ENCODE data around the gene FAM120A.
A peak's percentile ranks its signal among the peaks of the same experiment; 100 is the strongest.
"Not testable (repeated sequence)": the region's sequence is repeated elsewhere in the genome, so short reads cannot be mapped to it uniquely, and the experiment has no call there.

FAM120A gene

DNA sequence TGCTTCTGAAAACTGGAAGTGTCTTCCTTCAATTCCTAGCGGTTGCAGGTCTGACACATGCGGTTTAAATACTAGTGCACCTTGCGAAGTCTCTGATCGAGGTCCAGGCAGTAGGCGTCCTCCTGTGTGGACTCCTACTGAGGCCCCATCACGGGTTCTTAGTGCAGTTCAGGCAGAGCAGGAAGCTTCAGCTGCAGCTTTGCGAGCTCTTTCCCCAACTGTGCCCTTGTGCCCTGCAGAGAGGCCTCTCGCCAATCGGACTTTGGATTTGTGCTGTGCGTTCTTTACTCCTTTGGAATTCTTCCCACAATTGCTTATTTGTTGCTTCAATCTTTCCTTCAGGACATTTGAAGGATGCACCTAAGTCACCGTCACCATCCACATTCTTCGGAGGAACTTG lies 42.5 kb downstream of the FAM120A start:
- in situ Hi-C loops (cut with HindIII; ENCODE audit: low pct_ligation_motif_present, low pct_unique_long_range_greater_than_20kb, low sequenced_read_pairs): no loop called here
- DNase-seq: no peak

DNA sequence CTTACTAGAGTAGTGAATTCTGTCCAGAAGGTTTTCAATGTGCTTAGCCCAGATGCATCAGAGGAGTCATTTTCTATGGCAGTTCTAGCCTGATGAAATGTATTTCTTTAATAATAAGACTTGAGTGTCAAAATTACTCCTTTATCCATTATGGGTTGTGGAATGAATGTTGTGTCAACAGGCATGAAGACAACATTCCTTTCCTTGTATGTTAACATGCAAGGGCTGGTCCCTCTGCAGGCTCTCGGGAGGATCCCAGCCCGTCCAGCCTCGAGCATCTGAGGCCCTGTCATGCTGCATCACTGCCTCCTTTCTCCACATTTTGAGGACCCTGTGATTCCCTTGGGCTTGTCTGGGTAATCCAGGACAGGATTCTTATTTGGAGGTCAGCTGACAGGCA lies 44.8 kb downstream of the FAM120A start:
- in situ Hi-C loops (cut with HindIII; ENCODE audit: low pct_ligation_motif_present, low pct_unique_long_range_greater_than_20kb, low sequenced_read_pairs): no loop called here
- no peak for DNase-seq

DNA sequence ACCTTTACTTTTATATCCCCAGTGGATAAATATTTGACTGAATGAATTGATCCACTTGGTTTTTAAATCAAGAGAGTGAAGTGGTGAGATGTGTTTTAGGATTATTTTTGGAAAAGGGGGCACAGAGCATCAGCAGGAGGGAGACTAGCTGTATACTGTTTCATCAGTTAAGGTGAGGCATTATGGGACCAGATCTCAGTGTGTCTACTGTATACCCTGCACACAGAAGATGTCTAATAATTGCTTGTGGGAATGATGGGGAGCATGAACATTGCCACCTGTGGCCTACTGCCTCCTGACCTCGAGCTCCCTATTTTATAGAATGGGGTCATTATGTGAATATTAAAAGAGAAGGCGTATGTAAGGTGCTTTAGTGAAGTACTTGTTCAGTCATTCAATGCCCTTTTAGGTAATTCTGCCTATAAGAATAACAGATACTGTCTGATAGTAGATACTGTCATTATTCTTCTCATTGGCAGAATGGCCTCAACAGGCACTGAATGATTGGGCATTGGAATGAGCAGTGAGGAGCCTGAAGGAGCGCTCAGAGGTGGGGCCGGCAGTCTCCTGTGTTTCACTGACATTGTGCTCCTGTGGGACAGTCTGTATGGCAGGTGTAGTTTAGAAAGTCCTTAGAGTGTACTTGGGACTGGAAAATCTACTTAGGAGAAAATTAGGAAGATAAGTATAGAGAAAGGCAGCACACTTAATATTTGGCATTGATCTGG lies 49.2 kb downstream of the FAM120A start:
- in situ Hi-C loops (cut with HindIII; ENCODE audit: low pct_ligation_motif_present, low pct_unique_long_range_greater_than_20kb, low sequenced_read_pairs): no loop called here
- DNase-seq: peak; percentile 4

DNA sequence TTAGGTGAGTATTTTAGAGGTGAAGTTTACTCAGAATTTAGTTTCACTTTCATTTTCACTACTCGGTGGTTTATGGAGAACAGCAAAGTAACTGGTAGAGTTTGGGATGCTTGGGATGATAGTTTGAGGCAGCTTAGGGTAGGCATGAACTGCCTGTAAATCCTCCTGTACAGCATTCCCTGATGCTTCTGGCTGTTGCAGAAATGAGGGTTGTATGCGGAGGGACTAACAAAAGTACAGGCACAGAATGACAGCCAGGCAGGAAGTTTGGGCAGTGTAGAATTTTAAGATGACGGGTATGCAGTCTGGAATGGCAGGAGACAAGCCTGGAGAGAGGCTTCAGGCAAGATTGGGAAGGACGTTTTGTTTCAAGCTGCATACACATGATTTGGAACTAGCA lies 49.9 kb downstream of the FAM120A start:
- peak; percentile 15 for DNase-seq
- in situ Hi-C loops (cut with HindIII; ENCODE audit: low pct_ligation_motif_present, low pct_unique_long_range_greater_than_20kb, low sequenced_read_pairs): no loop called here

DNA sequence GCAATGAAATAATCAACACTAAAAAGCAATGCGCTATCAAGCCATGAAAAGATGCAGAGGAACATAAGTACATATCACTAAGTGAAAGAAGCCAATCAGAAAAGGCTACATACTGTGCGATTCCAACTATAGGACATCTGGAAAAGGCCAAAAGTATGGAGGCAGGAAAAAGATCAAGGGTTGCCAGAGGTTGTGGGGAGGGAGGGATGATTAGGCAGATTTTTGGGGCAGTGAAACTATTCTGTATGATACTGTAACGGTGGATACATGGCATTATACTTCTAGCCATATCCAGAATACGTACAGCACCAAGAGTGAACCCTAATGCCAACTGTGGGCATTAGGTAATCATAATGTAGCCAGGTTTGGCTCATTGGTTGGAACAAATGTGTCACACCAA lies 51.9 kb downstream of the FAM120A start:
- DNase-seq: no peak
- in situ Hi-C loops (cut with HindIII; ENCODE audit: low pct_ligation_motif_present, low pct_unique_long_range_greater_than_20kb, low sequenced_read_pairs): no loop called here

DNA sequence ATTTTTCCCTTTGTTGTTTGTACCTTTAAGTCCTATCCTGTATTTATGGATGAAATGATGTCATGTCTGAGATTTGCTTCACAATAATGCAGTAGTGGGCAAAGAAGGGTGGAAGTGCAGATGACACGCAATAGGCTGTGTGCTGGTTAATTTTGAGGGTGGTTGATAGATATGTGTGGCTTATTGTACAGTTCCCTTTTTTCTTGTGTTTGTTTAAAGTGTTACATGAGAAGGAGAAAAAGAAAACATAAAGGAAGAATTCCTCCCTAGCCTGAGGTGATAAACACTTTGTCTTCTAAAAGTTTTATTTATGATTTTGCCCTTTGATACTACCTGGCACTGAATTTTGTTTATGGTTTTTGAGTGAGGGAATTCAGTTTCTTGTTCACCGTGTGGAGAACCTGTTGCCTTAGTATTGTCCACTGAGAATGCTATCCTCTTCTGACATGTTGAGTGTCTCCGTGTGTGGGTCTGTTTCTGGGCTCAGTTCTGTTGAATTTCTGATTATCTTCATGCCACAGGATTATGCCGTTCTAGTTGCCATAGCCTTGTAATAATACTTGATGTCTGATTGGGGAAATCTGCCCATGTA lies 54.2 kb downstream of the FAM120A start:
- in situ Hi-C loops (cut with HindIII; ENCODE audit: low pct_ligation_motif_present, low pct_unique_long_range_greater_than_20kb, low sequenced_read_pairs): no loop called here

DNA sequence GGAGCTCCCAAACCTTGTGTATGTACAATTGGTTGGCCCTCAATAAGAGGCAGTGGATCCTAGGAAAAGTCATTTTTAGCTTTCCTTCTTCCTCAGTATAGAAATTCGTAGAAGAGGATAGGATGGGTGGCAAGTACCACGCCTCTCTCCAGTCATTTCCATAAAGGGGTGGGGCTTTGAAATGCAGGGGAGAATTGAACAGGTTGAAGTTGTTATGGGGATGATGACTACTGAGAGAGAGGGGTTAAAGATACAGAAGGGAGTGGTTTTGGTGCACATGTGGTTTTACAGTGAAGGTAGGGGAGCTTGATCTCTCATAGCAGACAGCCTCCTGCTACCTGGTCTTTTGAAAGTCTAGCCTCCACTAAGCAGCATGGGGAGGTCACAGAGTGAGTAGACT lies 56.3 kb downstream of the FAM120A start:
- no peak for DNase-seq
- in situ Hi-C loops (cut with HindIII; ENCODE audit: low pct_ligation_motif_present, low pct_unique_long_range_greater_than_20kb, low sequenced_read_pairs): no loop called here

More for the DNA sequence above, 54.2 kb downstream of the FAM120A start:
- DNase-seq: no peak

DNA sequence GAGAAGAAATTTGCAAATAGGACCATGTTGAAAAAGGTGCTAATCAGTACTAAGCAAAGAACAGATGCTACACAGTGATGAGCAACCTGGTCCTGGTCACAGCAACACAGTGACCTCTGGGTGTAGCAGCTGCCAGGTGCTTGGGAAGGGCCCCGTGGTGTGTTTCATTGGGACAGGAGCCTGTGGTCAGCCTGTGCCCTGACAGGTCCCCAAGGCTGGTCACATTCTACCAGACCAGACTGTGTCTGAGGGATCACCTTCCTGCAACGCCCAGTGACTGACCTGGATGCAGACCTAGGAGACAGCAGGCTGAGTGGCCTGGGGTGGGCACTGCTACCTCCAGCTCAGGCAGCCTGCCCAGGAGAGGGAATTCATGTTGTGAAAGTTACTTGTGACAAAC lies 56.7 kb downstream of the FAM120A start:
- in situ Hi-C loops (cut with HindIII; ENCODE audit: low pct_ligation_motif_present, low pct_unique_long_range_greater_than_20kb, low sequenced_read_pairs): no loop called here
- no peak for DNase-seq

DNA sequence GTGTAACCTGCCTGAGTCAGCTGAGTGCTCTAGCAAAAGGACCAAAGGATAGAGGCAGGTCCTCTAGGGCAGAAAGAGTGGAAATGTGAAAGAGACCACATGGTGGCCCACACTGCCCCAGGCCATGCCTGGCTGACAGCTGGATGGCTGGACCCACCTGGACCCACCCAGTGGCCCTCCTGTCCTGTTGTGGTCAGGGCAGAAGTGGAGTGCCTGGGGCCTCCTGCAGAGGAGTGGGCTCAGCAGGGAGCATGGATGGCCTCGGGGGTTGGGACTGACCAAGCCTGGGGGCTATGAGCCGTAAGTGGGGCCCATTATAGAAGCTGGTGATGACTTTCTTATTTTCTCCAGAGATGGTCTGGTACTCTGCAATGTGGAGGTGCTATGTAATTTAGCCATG lies 57.6 kb downstream of the FAM120A start:
- in situ Hi-C loops (cut with HindIII; ENCODE audit: low pct_ligation_motif_present, low pct_unique_long_range_greater_than_20kb, low sequenced_read_pairs): no loop called here

DNA sequence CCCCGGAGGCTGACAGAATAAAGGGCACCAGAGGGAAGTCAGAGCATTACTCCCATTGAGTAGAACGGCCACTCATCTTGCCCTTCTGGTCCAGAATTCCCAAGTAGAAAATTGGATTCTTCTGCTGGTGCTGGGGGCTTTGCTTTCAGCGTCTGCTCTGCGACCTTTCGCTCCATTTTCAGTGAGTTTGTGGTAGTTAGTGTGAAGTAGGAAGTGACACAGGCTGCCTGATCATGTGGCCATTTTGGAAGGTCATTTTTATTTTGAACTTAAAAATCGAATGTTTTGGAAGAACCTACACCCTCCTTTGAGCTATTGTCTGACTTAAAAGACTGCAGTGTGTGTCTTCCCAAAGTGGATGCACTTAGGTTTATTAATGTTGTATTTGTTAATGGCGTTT lies 58.6 kb downstream of the FAM120A start:
- no peak for DNase-seq
- in situ Hi-C loops (cut with HindIII; ENCODE audit: low pct_ligation_motif_present, low pct_unique_long_range_greater_than_20kb, low sequenced_read_pairs): no loop called here

More for the DNA sequence above, 57.6 kb downstream of the FAM120A start:
- no peak for DNase-seq

DNA sequence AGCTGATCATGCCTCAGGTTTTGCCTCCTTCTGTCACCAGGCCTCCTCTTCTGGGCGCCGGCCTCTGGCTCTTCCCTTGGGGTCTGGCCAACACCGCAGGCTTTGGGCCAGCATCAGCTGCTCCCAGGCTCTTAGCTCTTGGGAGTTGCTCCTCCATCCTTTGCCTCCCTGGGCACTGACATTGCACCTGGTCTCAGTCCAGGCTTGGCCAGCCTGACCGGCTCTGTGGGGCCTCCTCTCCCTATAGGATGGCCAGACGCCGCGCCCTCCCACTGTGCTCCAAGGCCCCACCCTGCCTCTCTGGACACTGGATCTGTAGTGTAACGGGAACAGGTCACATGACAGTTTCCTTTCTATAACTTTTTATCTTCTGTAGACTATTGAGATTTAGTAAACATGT lies 59.7 kb downstream of the FAM120A start:
- in situ Hi-C loops (cut with HindIII; ENCODE audit: low pct_ligation_motif_present, low pct_unique_long_range_greater_than_20kb, low sequenced_read_pairs); DNase-seq: not testable (repeated sequence)

DNA sequence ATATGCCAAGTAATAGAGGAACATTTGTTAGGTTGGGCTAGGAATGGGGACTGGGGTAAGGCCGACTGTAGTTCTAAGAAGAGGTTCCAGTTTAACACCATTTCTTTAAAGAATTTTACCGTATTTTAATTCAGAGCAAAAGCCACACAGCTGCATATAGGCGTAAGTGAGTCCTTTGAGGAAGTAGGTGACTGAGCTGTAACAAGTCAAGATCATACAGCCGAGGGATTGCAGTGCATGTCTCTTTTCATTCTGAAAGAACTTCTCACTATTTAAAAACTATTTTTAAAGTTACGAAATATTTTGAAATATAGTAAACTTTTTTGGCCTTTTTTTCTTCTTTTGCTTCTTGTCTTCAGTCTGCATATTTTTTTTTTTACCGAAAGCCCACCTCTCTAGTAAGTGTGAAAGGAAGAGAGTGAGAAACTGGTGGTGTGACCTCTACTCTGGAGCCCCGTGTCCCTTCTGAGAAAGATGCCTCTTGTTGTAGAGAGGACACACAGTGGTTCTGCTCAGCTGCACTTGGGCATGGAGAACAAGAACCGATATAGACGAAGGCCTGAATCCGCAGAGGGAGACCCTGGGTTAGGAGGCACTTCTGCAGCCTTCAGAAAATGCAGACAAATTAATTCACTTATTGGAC lies 60.8 kb downstream of the FAM120A start:
- in situ Hi-C loops (cut with HindIII; ENCODE audit: low pct_ligation_motif_present, low pct_unique_long_range_greater_than_20kb, low sequenced_read_pairs); DNase-seq: not testable (repeated sequence)

DNA sequence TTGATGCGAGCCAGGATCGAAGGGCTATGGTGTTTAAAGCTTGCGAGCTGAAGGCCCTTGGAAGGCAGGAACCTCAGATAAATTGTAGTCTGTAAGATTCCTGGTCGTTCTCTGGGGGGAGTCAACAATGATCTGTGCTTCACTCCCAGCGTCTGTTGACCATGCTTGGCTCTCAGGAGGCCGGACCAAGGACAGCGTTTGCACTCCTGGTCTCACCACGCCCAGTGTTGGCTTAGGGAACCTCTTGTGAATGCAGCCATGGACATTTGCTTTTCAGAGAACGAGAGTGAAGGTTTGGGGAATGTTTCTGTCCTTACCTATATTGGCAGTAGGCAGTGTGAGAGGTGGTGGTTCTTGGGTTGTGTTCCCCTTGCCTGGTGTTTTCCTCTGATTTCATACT lies 62.1 kb downstream of the FAM120A start:
- in situ Hi-C loops (cut with HindIII; ENCODE audit: low pct_ligation_motif_present, low pct_unique_long_range_greater_than_20kb, low sequenced_read_pairs): no loop called here
- DNase-seq: no peak

DNA sequence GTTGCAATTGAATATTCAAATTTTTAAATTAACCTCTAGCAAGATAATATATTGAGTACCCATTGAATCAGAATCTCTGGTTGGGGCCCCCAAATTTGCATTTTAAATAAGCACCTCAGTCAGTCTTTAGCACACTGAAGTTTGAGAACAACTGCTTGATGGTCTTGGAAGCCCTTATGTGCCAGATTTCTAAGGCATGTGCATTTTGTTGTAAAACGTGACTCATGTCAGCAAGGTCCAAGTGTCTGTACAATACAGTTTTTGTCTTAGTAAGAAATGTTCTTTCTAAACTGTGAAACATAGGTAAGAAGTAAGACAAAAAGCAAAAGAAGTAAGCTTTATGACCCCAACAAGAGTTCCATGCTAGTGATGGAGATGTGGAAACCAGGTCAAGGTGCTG lies 65.8 kb downstream of the FAM120A start:
- no peak for DNase-seq
- in situ Hi-C loops (cut with HindIII; ENCODE audit: low pct_ligation_motif_present, low pct_unique_long_range_greater_than_20kb, low sequenced_read_pairs): no loop called here

DNA sequence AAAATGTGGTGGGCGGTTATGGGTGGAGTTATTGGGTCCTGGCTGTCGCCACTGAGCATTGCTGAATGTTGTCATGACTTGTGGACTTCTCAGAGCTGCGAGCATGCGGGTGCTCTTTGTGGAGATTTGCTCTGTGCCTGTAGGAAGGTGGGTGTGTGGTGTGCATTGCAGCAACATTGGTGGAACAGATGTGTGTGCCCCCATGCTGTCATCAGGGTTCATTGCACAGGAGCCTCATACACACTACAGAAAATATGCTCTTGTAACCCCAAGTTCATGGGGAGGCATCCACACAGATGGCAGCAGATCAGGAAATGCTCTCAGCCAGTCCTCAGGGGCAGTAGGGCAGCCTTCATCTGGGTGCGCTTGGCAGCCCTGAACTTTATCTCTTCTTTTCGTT lies 69.0 kb downstream of the FAM120A start:
- DNase-seq: no peak
- in situ Hi-C loops (cut with HindIII; ENCODE audit: low pct_ligation_motif_present, low pct_unique_long_range_greater_than_20kb, low sequenced_read_pairs): no loop called here

DNA sequence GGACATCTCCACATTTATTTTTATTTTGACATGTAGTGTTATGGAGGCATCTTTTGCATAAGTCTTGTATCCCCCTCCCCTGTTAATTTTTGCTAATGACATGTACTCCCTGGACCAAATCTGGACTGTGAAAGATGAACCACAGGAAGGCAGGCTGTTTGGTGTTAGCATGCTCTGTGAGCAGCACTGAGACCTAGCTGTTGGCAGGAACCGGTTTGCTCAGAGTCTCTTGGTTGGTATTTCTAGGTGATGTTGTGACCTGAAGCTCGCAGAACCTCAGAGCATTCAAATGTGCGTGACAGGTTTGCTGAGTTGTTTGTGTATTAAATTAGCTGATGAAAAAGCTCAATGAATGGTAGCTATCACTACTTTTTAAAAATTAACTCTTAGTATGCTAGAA lies 71.3 kb downstream of the FAM120A start:
- DNase-seq: no peak
- in situ Hi-C loops (cut with HindIII; ENCODE audit: low pct_ligation_motif_present, low pct_unique_long_range_greater_than_20kb, low sequenced_read_pairs): no loop called here

DNA sequence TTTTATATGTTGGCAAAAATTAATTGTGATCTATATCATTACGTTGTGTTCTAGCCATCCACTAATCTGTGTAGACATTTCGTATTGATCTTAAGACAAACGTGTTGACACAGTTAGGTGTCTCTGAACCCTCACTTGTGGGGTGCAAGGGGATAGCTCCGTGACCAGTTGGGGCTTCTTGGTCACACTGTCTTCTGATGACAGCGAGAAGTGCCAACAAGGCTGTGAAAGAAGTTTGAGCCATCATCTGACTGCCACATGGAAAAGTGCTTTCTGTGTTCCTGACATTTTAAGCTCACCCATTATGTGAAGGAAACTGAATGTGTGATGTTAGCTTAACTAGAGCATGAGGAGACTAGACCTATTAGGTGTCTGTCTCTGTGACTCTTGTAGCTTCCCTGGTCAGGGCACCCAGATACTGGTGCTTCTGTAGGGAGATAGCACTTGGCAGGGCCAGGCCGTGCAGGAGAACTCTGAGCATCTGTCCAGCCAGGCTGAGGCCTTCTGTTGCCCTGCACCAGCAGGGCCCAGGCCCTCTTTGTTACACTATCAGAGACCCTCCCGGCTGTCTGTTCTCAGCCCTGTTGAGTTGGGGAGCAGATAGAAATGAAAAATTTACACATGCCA lies 72.1 kb downstream of the FAM120A start:
- no peak for DNase-seq
- in situ Hi-C loops (cut with HindIII; ENCODE audit: low pct_ligation_motif_present, low pct_unique_long_range_greater_than_20kb, low sequenced_read_pairs): no loop called here

DNA sequence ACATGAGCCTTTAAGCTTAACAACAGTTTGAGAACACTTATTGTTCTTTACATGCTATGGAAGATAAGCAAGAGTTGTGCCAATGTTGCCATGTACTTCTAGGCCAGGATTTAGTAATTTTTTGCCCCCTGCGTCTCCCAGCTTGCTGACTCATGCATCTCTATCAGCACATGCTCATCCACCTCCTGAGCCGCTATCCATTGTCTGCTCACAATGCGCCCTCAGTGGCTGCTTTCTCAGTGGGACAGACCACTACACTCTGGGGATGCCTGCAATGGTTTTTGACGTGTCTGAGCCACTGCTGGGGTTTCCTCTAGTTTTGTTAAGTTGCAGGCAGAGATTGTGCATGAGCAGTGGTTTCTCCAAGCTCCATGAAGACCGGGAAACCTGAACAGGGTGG lies 74.0 kb downstream of the FAM120A start:
- no peak for DNase-seq
- in situ Hi-C loops (cut with HindIII; ENCODE audit: low pct_ligation_motif_present, low pct_unique_long_range_greater_than_20kb, low sequenced_read_pairs): no loop called here

DNA sequence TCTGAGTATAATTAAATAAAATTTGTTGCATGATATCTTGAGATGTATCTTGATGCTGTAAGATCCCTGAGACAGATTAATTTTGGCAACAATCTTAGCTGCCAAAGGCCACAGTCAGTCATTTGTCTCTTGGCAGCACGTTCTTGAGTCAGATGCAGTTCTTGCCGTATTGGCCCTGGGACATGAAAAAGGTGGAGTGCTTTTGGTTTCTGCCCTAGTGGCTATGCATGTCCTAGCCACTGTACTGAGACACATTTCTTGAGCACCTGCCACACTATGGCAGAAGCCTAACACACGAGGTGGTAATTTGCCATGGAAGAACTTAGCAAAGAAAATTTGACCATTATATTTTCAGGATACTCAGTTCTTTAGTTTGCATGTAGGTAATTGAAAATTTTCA lies 79.9 kb downstream of the FAM120A start:
- in situ Hi-C loops (cut with HindIII; ENCODE audit: low pct_ligation_motif_present, low pct_unique_long_range_greater_than_20kb, low sequenced_read_pairs): no loop called here

DNA sequence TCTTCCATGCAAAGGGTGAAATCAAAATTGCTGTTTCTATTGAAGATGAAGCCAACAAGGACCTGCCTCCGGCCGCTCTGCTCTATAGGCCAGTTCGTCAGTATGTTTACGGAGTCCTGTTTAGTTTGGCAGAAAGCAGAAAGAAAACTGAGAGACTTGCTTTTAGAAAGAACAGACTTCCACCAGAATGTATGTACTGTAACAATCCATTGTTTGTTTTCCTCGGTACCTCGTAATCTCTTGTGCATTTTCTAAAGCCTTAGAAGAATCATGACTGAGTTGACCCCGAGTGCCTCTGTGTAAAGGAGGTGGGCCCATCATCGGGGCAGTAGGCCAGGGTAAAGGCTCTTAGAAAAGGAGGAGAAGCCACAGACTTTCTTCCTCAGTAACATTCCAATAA lies 80.7 kb downstream of the FAM120A start:
- DNase-seq: no peak
- in situ Hi-C loops (cut with HindIII; ENCODE audit: low pct_ligation_motif_present, low pct_unique_long_range_greater_than_20kb, low sequenced_read_pairs): no loop called here

More for the DNA sequence above, 79.9 kb downstream of the FAM120A start:
- DNase-seq: no peak

Measured in ACHN (cell line).